H9 (cell line): ENCODE measurements around the gene PLEKHM3. TPM values are rescaled to one million over a fixed set of nuclear protein-coding genes. Genes with fewer than 3 reads are reported as not detected.

ENCODE experiments used
- DNase-seq: peaks from one replicate; pipeline ENCODE4 v3.0.0-alpha.2; 2017
- H2AFZ ChIP-seq: one replicate; pipeline ENCODE4 v1.6.1; 2013; ENCODE audit warnings: mild to moderate bottlenecking, low read length, control low read depth, moderate library complexity
- H2AK5ac ChIP-seq: 2 replicates; pipeline ENCODE4 v1.6.1; 2013; ENCODE audit warnings: low read length, control low read depth, mixed read lengths; ENCODE audit not compliant: insufficient read length
- H2BK120ac ChIP-seq: one replicate; pipeline ENCODE4 v1.6.1; 2013; ENCODE audit warnings: low read depth, mild to moderate bottlenecking, low read length, control low read depth, inconsistent platforms; ENCODE audit not compliant: poor library complexity, severe bottlenecking
- H2BK12ac ChIP-seq: 2 replicates; pipeline ENCODE4 v1.6.1; 2013; ENCODE audit warnings: low read length, control low read depth, mixed read lengths, low read depth; ENCODE audit not compliant: insufficient read length
- H2BK15ac ChIP-seq: 2 replicates; pipeline ENCODE4 v1.6.1; 2013; ENCODE audit warnings: low read depth, low read length, control low read depth
- H2BK20ac ChIP-seq: one replicate; pipeline ENCODE4 v1.6.1; 2013; ENCODE audit warnings: low read depth, mild to moderate bottlenecking, low read length, control low read depth, inconsistent platforms; ENCODE audit not compliant: poor library complexity, severe bottlenecking
- H2BK5ac ChIP-seq: 2 replicates; pipeline ENCODE4 v1.6.1; 2013; ENCODE audit warnings: low read length, control low read depth, mixed read lengths; ENCODE audit not compliant: insufficient read length
- H3K14ac ChIP-seq: 2 replicates; pipeline ENCODE4 v1.6.1; 2013; ENCODE audit warnings: low read length, control low read depth; ENCODE audit not compliant: insufficient read depth
- H3K18ac ChIP-seq: 2 replicates; pipeline ENCODE4 v1.6.1; 2013; ENCODE audit warnings: low read depth, mild to moderate bottlenecking, mixed read lengths, low read length, control low read depth; ENCODE audit not compliant: insufficient read length
- H3K23ac ChIP-seq: 2 replicates; pipeline ENCODE4 v1.6.1; 2013; ENCODE audit warnings: low read length, control low read depth, mixed read lengths, low read depth; ENCODE audit not compliant: insufficient read length
- H3K23me2 ChIP-seq: 2 replicates; pipeline ENCODE4 v1.6.1; 2013; ENCODE audit warnings: low read depth, mild to moderate bottlenecking, mixed read lengths, low read length, control low read depth; ENCODE audit not compliant: insufficient read length, poor library complexity, severe bottlenecking
- H3K27ac ChIP-seq: 2 replicates; pipeline ENCODE4 v1.5.1; 2013; ENCODE audit warnings: low read length, control low read depth, mixed read lengths, low read depth; ENCODE audit not compliant: insufficient read length
- H3K27me3 ChIP-seq: 2 replicates; pipeline ENCODE4 v1.6.1; 2013; ENCODE audit warnings: low read length, control low read depth, inconsistent platforms; ENCODE audit not compliant: insufficient read depth
- H3K4ac ChIP-seq: 2 replicates; pipeline ENCODE4 v1.6.1; 2013; ENCODE audit warnings: low read depth, mild to moderate bottlenecking, control low read depth, inconsistent platforms, low read length, moderate library complexity
- H3K4me1 ChIP-seq: 2 replicates; pipeline ENCODE4 v1.6.1; 2013; ENCODE audit warnings: low read length, control low read depth, inconsistent platforms; ENCODE audit not compliant: insufficient read depth
- H3K4me2 ChIP-seq: 2 replicates; pipeline ENCODE4 v1.6.1; 2013; ENCODE audit warnings: low read length, control low read depth, mixed read lengths; ENCODE audit not compliant: insufficient read length, insufficient read depth
- H3K56ac ChIP-seq: 2 replicates; pipeline ENCODE4 v1.6.1; 2013; ENCODE audit warnings: low read depth, mild to moderate bottlenecking, mixed read lengths, low read length, control low read depth; ENCODE audit not compliant: insufficient read length
- H3K79me1 ChIP-seq: 2 replicates; pipeline ENCODE4 v1.6.1; 2013; ENCODE audit warnings: low read depth, mild to moderate bottlenecking, moderate library complexity, low read length, control low read depth, inconsistent platforms; ENCODE audit not compliant: insufficient read depth, poor library complexity, severe bottlenecking
- H3K79me2 ChIP-seq: 2 replicates; pipeline ENCODE4 v1.6.1; 2013; ENCODE audit warnings: low read length, control low read depth, inconsistent platforms; ENCODE audit not compliant: insufficient read depth
- H3K9ac ChIP-seq: 2 replicates; pipeline ENCODE4 v1.6.1; 2013; ENCODE audit warnings: low read length, control low read depth, mixed read lengths; ENCODE audit not compliant: insufficient read length; ENCODE audit errors: extremely low read depth
- H3K9me3 ChIP-seq: one replicate; pipeline ENCODE4 v1.6.1; 2013; ENCODE audit warnings: low read depth, low read length, inconsistent platforms; ENCODE audit not compliant: control insufficient read depth
- H3T11ph ChIP-seq: one replicate; pipeline ENCODE4 v1.6.1; 2013; ENCODE audit warnings: mild to moderate bottlenecking, low read length, control low read depth, inconsistent platforms
- H4K20me1 ChIP-seq: one replicate; pipeline ENCODE4 v1.6.1; 2013; ENCODE audit not compliant: control insufficient read depth, insufficient read length, insufficient read depth
- H4K5ac ChIP-seq: 2 replicates; pipeline ENCODE4 v1.6.1; 2013; ENCODE audit warnings: low read depth, mild to moderate bottlenecking, mixed read lengths, low read length, control low read depth; ENCODE audit not compliant: insufficient read length
- H4K8ac ChIP-seq: replicated peaks from 2 replicates; pipeline ENCODE4 v1.6.1; 2013; ENCODE audit warnings: low read length, control low read depth, mixed read lengths, low read depth; ENCODE audit not compliant: insufficient read length
- H4K91ac ChIP-seq: 2 replicates; pipeline ENCODE4 v1.6.1; 2013; ENCODE audit warnings: low read depth, mild to moderate bottlenecking, moderate library complexity, mixed read lengths, low read length, control low read depth; ENCODE audit not compliant: insufficient read length
- H3K27ac Mint-ChIP-seq, 3 experiments: 2 replicates in 2 of 3; 3 replicates in 1 of 3; pipeline ENCODE4 v1.8.0; 2020 to 2021; ENCODE audit warnings: mixed read lengths in 3 of 3, mild to moderate bottlenecking in 1 of 3, moderate library complexity in 1 of 3
- H3K27me3 Mint-ChIP-seq: 2 replicates; pipeline ENCODE4 v1.8.0; 2021; ENCODE audit warnings: low read depth, mild to moderate bottlenecking, moderate library complexity, mixed read lengths
- H3K36me3 Mint-ChIP-seq, 3 experiments: 2 replicates in 2 of 3; 3 replicates in 1 of 3; pipeline ENCODE4 v1.8.0; 2020 to 2021; ENCODE audit warnings: low read depth in 3 of 3, mixed read lengths in 3 of 3; ENCODE audit not compliant: insufficient read depth in 1 of 3
- H3K4me1 Mint-ChIP-seq, 2 experiments: 2 replicates each; pipeline ENCODE4 v1.8.0; 2020; ENCODE audit warnings: mixed read lengths in 2 of 2
- H3K4me3 Mint-ChIP-seq, 2 experiments: 2 replicates in 1 of 2; 3 replicates in 1 of 2; pipeline ENCODE4 v1.8.0; 2020 to 2021; ENCODE audit warnings: mild to moderate bottlenecking in 2 of 2, mixed read lengths in 2 of 2, moderate library complexity in 1 of 2
- H3K9me3 Mint-ChIP-seq, 2 experiments: 2 replicates in 1 of 2; 3 replicates in 1 of 2; pipeline ENCODE4 v1.8.0; 2020; ENCODE audit warnings: mild to moderate bottlenecking in 2 of 2, mixed read lengths in 2 of 2, moderate library complexity in 1 of 2
- CTCF ChIP-seq: fragments of 200-600 bp; sonication (generic); conservative IDR thresholded peaks from 3 replicates; pipeline ENCODE4 v1.8.0; 2021; ENCODE audit warnings: antibody characterized with exemption, mild to moderate bottlenecking
- WGBS: extraction: QIAGEN DNeasy Blood & Tissue Kit; methylation state at CpG from one replicate; pipeline ENCODE4 v1.1.7; 2013; ENCODE audit warnings: missing lambda C conversion rate, low lambda C conversion rate, mixed read lengths; ENCODE audit not compliant: insufficient read length; ENCODE audit errors: extremely low coverage; 5-methylcytosine and 5-hydroxymethylcytosine counted together
- total RNA-seq: library from RNA; stranded (reverse); gene quantifications from 2 replicates; pipeline ENCODE4 v1.2.1, GENCODE V29; 2021

PLEKHM3 gene
- total RNA-seq, 1 experiment from 2014 or later: 7.5 TPM

DNA sequence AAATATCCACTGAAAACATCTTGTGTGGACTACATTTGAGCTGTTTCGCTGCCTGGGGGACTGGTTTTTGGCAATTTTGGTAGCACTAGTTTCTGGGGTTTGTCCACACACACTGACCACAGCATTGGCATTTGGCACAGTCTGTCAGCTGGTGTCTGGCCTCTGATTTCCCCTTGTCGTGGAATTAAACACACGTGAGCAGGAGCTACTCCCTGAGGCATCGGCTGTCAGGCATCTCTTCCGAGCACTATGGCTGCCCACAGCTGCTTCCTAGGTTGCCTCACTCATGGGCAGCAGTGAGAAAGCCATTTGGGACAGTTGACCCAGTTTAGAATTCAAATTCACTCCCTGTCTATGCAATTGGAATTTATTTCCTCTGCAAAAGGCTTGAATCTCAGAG is 208.8 kb downstream of the PLEKHM3 start:
- Histone ChIP-seq H2BK120ac (no peak overlapping the region), H4K20me1 (no peaks in the 10 kb centered on the region), H2AFZ (no peak overlapping the region)

More for the DNA sequence above, 208.8 kb downstream of the PLEKHM3 start:
- Histone ChIP-seq H3K27me3 (no peaks in the 10 kb centered on the region), H3K9me3 (no peaks in the 10 kb centered on the region), H3K4ac (no peak overlapping the region), H3K23me2 (no peaks in the 10 kb centered on the region), H2BK12ac (no peak overlapping the region), H3K14ac (no peak overlapping the region), H2BK20ac (no peak overlapping the region), H2AK5ac (no peak overlapping the region), H3K4me2 (no peak overlapping the region), H4K91ac (no peak overlapping the region), H3T11ph (no peak overlapping the region), H3K56ac (no peak overlapping the region), H4K8ac (no peak overlapping the region), H3K27ac (no peak overlapping the region), H3K79me1 (no peaks in the 10 kb centered on the region), H2BK15ac (no peak overlapping the region), H2BK5ac (no peak overlapping the region), H4K5ac (no peak overlapping the region), H3K23ac (no peak overlapping the region), H3K4me1 (peaks cover 6% of the 10 kb centered on the region; the same call in 1 of the 2 replicates), H3K18ac (no peak overlapping the region), H3K9ac (no peak overlapping the region), H3K79me2 (no peaks in the 10 kb centered on the region)
- H3K9me3 Mint-ChIP-seq: peaks cover 0 to 2% of the 10 kb centered on the region in 2 experiments; a peak in 2 of 5 replicates
- WGBS: no CpG with 5 or more reads among the region's 5 CpGs
- H3K27me3 Mint-ChIP-seq: no peaks in the 10 kb centered on the region
- no peaks in the 10 kb centered on the region for H3K36me3 Mint-ChIP-seq
- no peak for DNase-seq
- H3K27ac Mint-ChIP-seq: peak overlapping the region in 1 of 3 experiments; percentile 65; a peak in 1 of 7 replicates
- TF ChIP-seq CTCF: no peak
- peaks cover 36 to 37% of the 10 kb centered on the region in 2 experiments for H3K4me1 Mint-ChIP-seq
- H3K4me3 Mint-ChIP-seq: no peak overlapping the region
